GM21786 (cell line): ENCODE data around the gene KRTAP4-12.
"Not testable (repeated sequence)": the region's sequence is repeated elsewhere in the genome, so short reads cannot be mapped to it uniquely, and the experiment has no call there.

Source experiments
- ATAC-seq: cut with Tn5 transposase; IDR thresholded peaks from one replicate; pipeline ENCODE4 v1.9.1; 2021; ENCODE audit not compliant: unreplicated experiment

The KRTAP4-12 gene

DNA sequence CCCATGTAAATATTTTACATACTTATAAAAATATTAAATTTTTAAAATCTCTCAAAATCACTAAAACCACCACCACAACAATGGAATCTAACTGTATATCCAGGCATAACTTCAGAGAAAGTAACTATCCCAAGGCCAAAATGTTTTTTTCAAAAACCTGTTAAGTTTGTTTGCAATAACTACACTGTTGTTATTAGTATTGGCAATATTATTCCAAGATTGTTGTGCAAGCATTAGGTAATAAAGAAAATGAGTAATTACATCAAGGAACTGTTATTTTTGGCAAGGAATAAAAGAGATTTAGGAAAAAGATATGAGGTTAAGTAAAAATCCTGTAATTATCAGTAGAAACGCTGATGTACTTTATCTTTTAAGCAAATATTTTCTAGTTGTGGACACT lies 3.4 kb upstream of the KRTAP4-12 start:
- ATAC-seq, result no peak

DNA sequence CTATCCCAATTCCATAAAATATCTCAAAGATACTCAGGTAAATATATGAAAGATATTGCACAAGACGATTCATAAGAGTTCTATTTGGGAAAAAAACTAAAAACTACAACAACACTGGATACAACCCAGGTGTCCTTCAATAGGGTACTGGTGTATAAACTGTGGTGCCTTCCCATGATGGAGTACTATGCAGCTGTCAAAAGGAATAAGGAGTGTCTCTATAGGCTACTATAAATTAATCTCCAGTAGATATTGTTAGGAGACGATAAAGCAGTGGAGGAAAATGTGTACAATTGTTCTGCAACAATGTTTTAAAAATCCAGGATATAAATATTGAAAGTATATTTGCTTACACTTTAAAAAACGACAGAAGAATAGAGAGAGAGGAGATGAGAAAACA lies 2.4 kb upstream of the KRTAP4-12 start:
- ATAC-seq, result no peak

DNA sequence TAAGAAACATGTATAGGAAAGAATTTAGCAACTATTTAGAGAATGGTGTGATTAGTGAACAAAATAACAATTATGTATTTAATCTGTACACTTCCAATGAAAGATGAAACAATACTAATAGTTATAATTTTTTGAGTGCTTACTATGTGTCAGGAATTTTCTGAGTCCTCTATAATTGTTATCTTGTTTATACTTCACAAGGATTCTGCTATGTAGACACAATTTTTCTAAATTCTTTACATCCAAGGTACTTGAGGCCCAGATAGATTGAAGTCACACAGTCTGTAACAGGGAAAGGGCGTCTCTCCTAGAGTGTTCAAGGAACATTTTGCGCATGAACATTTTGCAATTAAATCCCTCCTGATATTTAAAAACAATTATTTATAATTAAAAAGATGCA lies 1.1 kb upstream of the KRTAP4-12 start:
- no peak for ATAC-seq

DNA sequence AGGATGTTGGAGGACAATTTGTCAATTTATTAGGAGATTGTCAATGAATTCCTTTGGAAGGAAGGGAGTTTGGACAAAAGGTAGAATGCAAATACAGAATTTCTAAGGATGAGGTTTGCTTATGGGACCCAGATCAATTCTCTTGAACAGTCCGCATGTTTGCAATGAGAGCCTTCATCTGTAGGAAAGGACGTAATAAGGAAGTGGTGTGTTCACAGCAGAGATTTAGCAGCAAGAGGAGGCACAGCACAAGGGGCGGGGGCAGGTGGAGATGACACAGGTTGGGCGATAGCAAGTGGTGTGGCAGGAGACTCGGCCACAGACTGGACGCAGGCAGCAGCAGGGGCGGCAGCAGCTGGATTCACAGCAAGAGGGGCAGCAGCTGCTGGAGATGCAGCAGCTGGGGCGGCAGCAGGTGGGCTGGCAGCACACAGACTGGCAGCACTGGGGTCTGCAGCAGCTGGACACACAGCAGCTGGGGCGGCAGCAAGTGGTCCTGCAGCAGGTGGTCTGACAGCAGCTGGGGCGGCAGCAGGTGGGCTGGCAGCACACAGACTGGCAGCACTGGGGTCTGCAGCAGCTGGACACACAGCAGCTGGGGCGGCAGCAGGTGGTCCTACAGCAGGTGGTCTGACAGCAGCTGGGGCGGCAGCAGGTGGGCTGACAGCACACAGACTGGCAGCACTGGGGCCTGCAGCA lies 541 bp downstream of the KRTAP4-12 start:
- ATAC-seq, result not testable (repeated sequence)

DNA sequence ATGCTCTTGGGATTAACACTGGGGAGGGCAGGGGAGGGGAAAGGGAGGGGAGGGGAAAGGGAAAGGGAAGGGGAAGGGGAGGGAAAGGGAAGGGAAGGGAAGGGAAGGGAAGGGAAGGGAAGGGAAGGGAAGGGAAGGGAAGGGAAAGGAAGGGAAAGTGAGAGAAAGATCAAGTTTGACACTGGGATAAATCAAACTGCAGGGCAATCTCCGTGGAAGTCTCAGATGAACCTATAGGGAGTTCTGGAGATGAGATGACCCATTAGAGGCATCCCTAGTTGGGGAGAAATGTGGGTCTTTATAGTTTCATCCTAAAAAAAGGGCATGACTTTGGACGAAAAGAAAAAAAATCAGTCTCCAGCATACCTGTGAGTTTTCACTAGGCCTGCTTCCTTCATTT lies 2.2 kb downstream of the KRTAP4-12 start:
- no peak for ATAC-seq

DNA sequence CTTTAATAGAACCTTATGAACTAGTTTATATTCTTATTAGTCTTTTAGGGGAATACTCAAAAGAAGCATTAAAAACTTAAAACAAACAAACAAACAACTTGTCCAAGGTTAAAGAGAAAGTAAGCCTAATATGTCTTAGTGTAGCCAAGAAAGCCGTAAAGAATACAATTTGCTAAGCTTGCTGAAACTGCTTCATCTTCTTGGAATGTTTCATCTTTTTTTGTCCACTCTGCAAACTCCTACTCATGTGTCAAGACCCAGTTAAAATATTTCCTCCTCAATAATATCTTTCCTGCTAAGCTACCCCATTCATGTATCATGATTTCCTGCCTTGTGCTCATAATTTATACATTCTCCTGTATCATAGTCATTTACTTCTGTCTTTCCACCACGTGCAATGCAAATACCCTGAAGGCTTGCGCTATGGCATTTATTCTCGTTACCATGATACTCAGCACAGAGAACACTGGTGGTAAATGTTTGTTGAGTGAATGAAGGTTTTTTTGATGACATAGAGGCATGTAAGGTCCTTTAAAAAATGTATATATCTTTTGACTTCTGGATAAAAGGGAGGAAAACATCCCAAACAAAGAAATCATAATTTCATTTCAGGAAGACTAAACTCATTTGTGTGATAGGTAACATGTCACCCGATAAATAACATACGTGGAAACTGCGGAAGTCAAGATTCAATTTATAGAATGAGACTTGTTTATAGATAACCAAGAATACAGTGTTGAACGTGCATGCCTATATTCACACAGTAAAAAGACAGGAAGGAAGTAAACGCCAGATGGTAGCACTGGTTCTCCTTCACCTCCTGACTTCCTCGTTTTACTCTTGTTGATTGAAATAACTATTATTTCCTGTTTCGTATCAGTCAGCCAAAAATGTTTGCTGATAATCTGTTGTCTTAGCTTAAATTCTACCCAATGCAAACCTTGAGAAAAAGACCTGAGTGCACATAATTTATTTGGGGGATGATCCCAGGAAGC lies 4.0 kb downstream of the KRTAP4-12 start:
- not testable (repeated sequence) for ATAC-seq

DNA sequence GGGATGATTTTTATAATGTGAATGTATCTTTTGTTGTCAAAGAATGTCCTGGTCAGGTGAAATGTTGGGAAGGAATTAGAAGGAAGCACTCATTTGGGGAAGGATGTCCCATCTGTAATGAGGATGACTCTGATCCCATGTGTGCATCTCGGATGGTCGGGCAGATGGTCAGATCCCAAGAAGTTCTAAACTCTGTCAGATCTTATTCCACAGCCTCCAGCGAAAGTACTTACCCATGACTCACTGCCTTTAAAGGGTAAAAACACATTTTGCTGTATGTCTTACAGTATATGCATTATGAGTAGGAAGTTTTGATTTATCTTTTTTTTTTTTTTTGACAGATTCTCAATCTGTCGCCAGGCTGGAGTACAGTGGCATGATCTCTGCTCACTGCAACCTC lies 5.3 kb downstream of the KRTAP4-12 start:
- ATAC-seq, result no peak

DNA sequence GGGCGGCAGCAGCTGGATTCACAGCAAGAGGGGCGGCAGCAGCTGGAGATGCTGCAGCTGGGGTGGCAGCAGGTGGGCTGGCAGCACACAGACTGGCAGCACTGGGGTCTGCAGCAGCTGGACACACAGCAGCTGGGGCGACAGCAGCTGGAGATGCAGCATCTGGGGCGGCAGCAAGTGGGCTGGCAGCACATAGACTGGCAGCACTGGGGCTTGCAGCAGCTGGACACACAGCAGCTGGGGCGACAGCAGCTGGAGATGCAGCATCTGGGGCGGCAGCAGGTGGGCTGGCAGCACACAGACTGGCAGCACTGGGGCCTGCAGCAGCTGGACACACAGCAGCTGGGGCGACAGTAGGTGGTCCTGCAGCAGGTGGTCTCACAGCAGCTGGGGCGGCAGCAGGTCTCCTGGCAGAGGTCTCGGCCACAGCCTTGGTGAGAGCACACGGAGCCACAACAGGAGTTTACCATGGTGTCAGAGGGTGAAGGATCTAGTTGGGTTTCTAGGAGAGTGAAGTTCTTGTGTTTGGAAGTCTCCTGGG lies 6.1 kb downstream of the KRTAP4-12 start, which contains the start of gene KRTAP4-11:
TSS of gene KRTAP4-11 (minus strand) at position 528 of the 541 bp plus-strand sequence. CDS start at position 470, 58 bp downstream.
- not testable (repeated sequence) for ATAC-seq

DNA sequence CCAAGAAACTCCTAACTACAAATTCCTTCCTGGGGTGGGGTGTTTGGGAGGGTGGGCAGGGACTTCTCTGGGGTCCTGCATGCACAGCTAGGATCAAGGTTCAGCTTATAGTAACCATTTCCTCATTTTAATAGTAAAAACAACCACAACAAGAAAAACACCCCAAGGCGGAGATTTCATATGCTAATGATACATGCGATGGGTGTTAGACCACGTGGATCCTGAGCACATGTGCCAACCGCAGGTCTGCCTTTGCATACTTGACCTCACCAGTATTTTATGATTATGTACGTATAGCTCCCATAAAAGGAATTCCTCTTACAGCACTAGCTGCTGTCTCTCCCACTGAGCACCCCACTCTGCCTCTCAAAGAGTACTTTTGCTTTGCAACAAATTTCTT lies 7.7 kb downstream of the KRTAP4-12 start:
- no peak for ATAC-seq

DNA sequence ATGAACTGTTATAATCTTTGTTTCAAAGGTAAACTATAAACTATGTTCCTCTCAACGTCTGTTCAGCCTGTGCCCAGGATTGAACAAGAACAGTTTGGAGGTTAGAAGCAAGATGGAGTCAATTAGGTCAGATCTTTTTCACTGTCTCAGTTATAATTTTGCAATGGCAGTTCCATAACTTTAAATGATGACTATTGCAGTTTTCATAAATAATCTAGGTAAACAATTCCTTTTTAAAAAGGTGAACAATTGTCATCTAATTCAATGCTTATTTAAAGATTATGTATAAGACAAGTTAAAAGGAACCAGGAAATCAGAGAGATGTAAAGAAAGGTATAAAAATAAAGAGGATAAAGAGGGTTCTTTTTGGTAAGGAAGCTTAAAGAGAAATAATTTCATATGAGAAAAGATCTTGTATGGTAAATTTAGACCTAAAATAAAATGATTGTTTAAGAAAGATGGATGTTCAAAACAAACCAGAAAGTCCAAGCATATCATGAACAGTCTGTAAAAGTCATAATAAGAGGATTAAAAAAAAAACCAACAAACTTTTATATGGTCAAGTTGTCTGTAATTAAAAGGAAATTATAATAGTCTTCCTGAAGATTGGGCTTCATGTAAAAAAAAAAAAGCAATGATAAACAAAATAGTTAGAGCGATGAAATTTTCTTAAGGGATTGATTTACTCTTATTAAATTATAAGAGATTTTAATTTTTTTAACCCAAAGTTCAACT lies 12.7 kb downstream of the KRTAP4-12 start:
- ATAC-seq, result no peak

DNA sequence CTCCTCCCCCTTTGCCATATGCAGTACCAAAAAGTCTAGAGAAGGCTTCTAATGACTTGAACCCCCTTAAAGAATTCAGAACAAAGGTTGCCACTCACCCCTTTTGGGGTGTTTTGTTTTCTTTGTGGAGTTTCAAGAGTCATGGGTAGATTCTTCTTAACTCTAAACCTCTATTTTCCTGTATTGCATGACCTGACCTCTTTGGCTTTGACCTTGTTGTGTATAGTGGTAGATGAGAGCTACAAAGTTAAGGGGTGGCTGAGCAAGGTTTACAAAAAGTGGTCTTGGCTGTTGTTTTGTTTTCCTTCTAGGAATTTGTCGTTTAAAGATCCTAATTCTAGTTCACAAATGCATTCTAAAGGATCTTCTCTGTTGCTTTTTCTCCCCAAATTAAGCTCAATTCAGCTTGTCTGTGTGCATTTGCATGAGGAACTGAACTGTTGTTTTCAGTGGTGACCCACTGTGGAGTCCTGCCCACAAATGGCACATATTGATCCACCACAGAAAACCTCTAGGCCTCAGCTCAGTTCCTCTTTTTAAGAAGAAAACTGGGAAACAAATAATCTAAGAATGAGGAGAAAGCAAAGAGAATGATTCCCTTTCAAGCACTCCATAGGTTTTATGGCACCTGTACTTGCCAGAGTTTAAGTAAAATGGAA lies 15.1 kb downstream of the KRTAP4-12 start:
- ATAC-seq, result not testable (repeated sequence)

DNA sequence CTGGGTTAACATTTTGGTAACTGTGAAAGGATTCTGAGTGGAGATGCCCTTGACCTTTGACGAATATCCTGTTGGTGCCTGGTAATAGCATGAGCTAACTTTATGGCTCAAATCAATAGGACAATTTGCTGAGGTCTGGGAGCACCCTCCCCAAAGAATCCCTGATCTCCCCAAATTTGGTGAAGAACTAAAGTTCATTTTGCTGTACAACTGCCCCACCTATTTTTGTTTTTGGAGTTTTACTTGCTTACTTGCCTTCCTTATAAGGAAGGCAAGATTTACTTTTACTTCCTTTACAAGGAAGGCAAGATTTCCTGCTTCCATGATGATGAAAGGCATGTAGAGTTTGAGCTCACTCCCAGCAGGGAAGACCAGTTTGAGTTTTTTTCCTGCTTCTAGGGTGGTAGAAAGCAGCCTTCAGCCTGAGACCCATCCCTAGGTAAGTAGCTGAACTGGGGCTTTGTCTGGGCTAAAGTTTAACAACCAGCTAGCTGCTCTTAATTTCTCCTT lies 16.0 kb downstream of the KRTAP4-12 start:
- ATAC-seq, result no peak

DNA sequence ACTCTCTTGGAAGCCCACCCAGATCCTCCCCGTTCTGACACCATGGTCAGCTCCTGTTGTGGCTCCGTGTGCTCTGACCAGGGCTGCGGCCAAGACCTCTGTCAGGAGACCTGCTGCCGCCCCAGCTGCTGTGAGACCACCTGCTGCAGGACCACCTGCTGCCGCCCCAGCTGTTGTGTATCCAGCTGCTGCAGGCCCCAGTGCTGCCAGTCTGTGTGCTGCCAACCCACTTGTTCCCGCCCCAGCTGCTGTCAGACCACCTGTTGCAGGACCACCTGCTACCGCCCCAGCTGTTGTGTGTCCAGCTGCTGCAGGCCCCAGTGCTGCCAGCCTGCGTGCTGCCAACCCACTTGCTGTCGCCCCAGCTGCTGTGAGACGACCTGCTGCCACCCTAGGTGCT lies 18.6 kb downstream of the KRTAP4-12 start, which contains the start of gene KRTAP4-9:
TSS of gene KRTAP4-9 (plus strand) at position 43 of the 400 bp plus-strand sequence. CDS start at position 43, 0 bp downstream.
- ATAC-seq, result not testable (repeated sequence)

DNA sequence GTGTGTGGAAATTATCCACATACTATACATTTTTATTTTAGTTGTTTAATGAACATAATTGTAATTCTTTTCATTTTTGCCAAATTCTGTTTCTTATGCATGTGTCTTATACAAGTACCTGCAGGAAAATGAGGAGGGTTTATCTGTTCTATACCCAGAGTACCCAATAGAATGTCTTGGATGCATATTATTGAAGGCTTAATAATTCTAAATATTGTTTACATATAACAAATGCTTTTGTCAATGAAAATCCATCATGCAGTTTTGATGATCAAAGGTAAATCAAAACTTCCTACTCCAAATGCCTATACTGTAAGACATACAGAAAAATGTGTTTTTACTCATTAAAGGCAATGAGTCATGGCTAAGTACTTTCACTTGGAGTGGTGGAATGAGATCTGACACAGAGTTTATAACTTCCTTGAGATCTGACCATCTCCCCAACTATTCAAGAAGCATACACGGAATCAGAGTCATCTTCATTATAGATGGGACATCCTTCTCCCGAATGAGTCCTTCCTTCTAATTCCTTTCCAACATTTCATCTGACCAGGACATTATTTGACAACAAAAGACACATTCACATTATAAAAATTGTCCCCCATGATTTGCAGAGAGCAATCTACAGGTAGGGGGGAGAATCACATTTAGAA lies 19.5 kb downstream of the KRTAP4-12 start:
- not testable (repeated sequence) for ATAC-seq

DNA sequence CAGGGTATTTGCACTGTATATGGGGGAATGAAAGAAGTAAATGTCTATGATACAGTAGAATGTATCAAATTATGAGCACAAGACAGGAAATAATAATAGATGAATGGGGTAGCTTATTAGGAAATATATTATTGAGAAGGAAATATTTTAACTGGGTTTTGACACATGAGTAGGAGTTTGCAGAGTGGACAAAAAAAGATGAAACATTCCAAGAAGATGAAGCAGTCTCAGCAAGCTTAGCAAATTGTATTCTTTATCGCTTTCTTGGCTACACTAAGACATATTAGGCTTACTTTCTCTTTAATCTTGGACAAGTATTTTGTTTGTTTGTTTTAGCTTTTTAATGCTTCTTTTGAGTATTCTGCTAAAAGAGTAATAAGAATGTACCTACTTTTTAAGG lies 20.1 kb downstream of the KRTAP4-12 start:
- ATAC-seq, result no peak

DNA sequence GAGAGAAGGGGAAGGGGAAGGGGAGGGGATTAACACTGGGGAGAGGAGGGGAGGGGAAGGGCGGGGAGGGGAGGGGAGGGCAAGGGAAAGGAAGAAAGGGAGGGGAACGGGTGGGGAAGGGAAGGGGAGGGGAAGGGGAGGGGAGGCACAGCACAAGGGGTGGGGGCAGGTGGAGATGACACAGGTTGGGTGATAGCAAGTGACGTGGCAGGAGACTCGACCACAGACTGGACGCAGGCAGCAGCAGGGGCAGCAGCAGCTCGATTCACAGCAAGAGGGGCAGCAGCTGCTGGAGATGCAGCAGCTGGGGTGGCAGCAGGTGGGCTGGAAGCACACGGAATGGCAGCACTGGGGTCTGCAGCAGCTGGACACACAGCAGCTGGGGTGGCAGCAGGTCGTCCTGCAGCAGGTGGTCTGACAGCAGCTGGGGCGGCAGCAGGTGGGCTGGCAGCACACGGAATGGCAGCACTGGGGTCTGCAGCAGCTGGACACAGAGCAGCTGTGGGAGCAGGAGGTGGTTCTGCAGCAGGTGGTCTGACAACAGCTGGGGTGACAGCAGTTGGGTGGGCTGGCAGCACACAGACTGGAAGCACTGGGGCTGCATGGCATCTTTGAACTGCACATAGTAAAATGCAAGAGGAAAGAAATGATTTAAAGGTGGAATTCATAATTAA lies 22.3 kb downstream of the KRTAP4-12 start, which contains the start of gene KRTAP4-16:
TSS of gene KRTAP4-16 (minus strand) at position 624 of the 674 bp plus-strand sequence. CDS start at position 624, 0 bp downstream.
- no peak for ATAC-seq

DNA sequence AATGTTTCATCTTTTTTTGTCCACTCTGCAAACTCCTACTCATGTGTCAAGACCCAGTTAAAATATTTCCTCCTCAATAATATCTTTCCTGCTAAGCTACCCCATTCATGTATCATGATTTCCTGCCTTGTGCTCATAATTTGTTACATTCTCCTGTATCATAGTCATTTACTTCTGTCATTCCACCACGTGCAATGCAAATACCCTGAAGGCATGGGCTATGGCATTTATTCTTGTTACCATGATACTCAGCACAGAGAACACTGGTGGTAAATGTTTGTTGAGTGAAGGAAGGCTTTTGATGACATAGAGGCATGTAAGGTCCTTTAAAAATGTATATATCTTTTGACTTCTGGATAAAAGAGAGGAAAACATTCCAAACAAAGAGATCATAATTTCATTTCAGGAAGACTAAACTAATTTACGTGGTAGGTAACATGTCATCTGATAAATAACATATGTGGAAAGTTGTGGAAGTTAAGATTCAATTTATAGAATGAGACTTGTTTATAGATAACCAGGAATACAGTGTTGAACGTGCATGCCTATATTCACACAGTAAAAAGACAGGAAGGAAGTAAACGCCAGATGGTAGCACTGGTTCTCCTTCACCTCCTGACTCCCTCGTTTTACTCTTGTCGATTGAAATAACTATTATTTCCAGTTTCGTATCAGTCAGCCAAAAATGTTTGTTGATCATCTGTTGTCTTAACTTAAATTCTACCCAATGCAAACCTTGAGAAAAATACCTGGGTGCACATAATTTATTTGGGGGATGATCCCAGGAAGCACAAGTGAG lies 24.1 kb downstream of the KRTAP4-12 start:
- ATAC-seq, result not testable (repeated sequence)

DNA sequence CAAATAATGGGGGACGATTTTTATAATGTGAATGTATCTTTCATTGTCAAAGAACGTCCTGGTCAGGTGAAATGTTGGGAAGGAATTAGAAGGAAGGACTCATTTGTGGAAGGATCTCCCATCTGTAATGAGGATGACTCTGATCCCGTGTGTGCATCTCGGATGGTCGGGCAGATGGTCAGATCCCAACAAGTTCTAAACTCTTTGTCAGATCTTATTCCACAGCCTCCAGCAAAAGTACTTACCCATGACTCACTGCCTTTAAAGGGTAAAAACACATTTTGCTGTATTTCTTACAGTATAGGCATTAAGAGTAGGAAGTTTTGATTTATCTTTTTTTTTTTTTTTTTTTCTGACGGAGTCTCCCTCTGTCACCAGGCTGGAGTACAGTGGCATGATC lies 25.5 kb downstream of the KRTAP4-12 start:
- ATAC-seq, result no peak
